ENCODE data around the gene METTL4.

The METTL4 gene

GRCh38 chr18:2535419-2535910, 35.8 kb downstream of the METTL4 start:
- Histone ChIP-seq H3K4me3 (ENCODE audit: low read length) (no peak overlapping the region), H3K27me3 (ENCODE audit: control insufficient read depth, low read length) (no peaks in the 10 kb centered on the region)
- no peak for TF ChIP-seq EZH2phosphoT487 (IDR thresholded peaks at IDR 0.05; ENCODE audit: borderline replicate concordance, low read length)
- TF ChIP-seq CTCF (IDR thresholded peaks at IDR 0.05; ENCODE audit: low read depth, low read length, poor library complexity, severe bottlenecking), result no peak

GRCh38 chr18:2534906-2535305, 36.4 kb downstream of the METTL4 start:
- Histone ChIP-seq H4K20me1 (ENCODE audit: control insufficient read depth, insufficient read depth, low read depth, low read length) (no peaks in the 10 kb centered on the region), H3K4me2 (ENCODE audit: low read length) (no peak overlapping the region), H3K9me2 (replicated peaks; ENCODE audit: control insufficient read depth, low read length) (no peaks in the 10 kb centered on the region), H3K36me3 (ENCODE audit: control insufficient read depth, low read length) (peaks cover 17% of the 10 kb centered on the region), H3F3A (ENCODE audit: control insufficient read depth, insufficient read depth) (no peaks in the 10 kb centered on the region), H3K27ac (ENCODE audit: low read depth, low read length) (no peak overlapping the region), H3K27me3 (ENCODE audit: control insufficient read depth, low read length) (no peaks in the 10 kb centered on the region), H3K79me2 (ENCODE audit: control insufficient read depth, low read length) (no peaks in the 10 kb centered on the region), H3K4me3 (ENCODE audit: low read length) (no peak overlapping the region), H3K9me3 (ENCODE audit: control insufficient read depth, insufficient read depth, low read length) (no peaks in the 10 kb centered on the region), H3K4me1 (ENCODE audit: control insufficient read depth, low read length) (peaks cover 10% of the 10 kb centered on the region)
- TF ChIP-seq CTCF (IDR thresholded peaks at IDR 0.05; ENCODE audit: low read depth, low read length, poor library complexity, severe bottlenecking) (no peak), EZH2phosphoT487 (IDR thresholded peaks at IDR 0.05; ENCODE audit: borderline replicate concordance, low read length) (no peak)

More at GRCh38 chr18:2535419-2535910, 35.8 kb downstream of the METTL4 start:
- H3K79me2 ChIP-seq (ENCODE audit: control insufficient read depth, low read length), result no peaks in the 10 kb centered on the region
- H3K9me2 ChIP-seq (replicated peaks; ENCODE audit: control insufficient read depth, low read length), result no peaks in the 10 kb centered on the region
- 0 out of 2 replicates have a peak overlapping the region, but pooled peaks have one; percentile 5 for H3K4me2 ChIP-seq (ENCODE audit: low read length)
- H4K20me1 ChIP-seq (ENCODE audit: control insufficient read depth, insufficient read depth, low read depth, low read length), result no peaks in the 10 kb centered on the region
- no peaks in the 10 kb centered on the region for H3K9me3 ChIP-seq (ENCODE audit: control insufficient read depth, insufficient read depth, low read length)
- peaks cover 17% of the 10 kb centered on the region for H3K36me3 ChIP-seq (ENCODE audit: control insufficient read depth, low read length)
- H3F3A ChIP-seq (ENCODE audit: control insufficient read depth, insufficient read depth), result no peaks in the 10 kb centered on the region
- no peak overlapping the region for H3K27ac ChIP-seq (ENCODE audit: low read depth, low read length)
- peaks cover 10% of the 10 kb centered on the region for H3K4me1 ChIP-seq (ENCODE audit: control insufficient read depth, low read length)

GRCh38 chr18:2532797-2533196, 38.5 kb downstream of the METTL4 start:
- peaks cover 14% of the 10 kb centered on the region for H3K36me3 ChIP-seq (ENCODE audit: control insufficient read depth, low read length)
- no peaks in the 10 kb centered on the region for H3K27me3 ChIP-seq (ENCODE audit: control insufficient read depth, low read length)
- no peaks in the 10 kb centered on the region for H3K9me2 ChIP-seq (replicated peaks; ENCODE audit: control insufficient read depth, low read length)
- TF ChIP-seq EZH2phosphoT487 (IDR thresholded peaks at IDR 0.05; ENCODE audit: borderline replicate concordance, low read length), result no peak
- no peak for TF ChIP-seq CTCF (IDR thresholded peaks at IDR 0.05; ENCODE audit: low read depth, low read length, poor library complexity, severe bottlenecking)
- no peak overlapping the region for H3K4me2 ChIP-seq (ENCODE audit: low read length)
- peaks cover 10% of the 10 kb centered on the region for H3K4me1 ChIP-seq (ENCODE audit: control insufficient read depth, low read length)
- no peaks in the 10 kb centered on the region for H4K20me1 ChIP-seq (ENCODE audit: control insufficient read depth, insufficient read depth, low read depth, low read length)
- no peaks in the 10 kb centered on the region for H3K79me2 ChIP-seq (ENCODE audit: control insufficient read depth, low read length)
- H3K27ac ChIP-seq (ENCODE audit: low read depth, low read length), result no peak overlapping the region
- H3F3A ChIP-seq (ENCODE audit: control insufficient read depth, insufficient read depth), result no peaks in the 10 kb centered on the region
- H3K4me3 ChIP-seq (ENCODE audit: low read length), result no peak overlapping the region
- no peaks in the 10 kb centered on the region for H3K9me3 ChIP-seq (ENCODE audit: control insufficient read depth, insufficient read depth, low read length)

Data from DOHH2 (cell line).